CD4-positive, alpha-beta T cell treated with Interleukin-17A for 1 hour (primary cell): ENCODE results near the gene TMEM121.

Experiments used
- DNase-seq: peaks from one replicate; pipeline ENCODE4 v3.0.0-alpha.2; 2020

TMEM121 gene

GRCh38 chr14:105487449-105487985, 38.9 kb upstream of the TMEM121 start:
- DNase-seq, result peak; percentile 82

- DNase-seq, result peak; percentile 59
These were observed 38.2 kb upstream of the TMEM121 start for GRCh38 chr14:105487986-105488777.

- DNase-seq, result no peak
These were observed 37.4 kb upstream of the TMEM121 start for GRCh38 chr14:105488781-105489541.

- peak; percentile 92 for DNase-seq
These were observed 36.7 kb upstream of the TMEM121 start for GRCh38 chr14:105489542-105490266.

GRCh38 chr14:105490267-105490571, 36.2 kb upstream of the TMEM121 start:
- DNase-seq, result no peak

- peak; percentile 100 for DNase-seq
These were observed 35.6 kb upstream of the TMEM121 start, which contains the start of gene TEDC1 for GRCh38 chr14:105490572-105491365. TSS of gene TEDC1 (plus strand) at chr14:105491246. CDS start at chr14:105491376, 130 bp downstream.

- DNase-seq, result peak; percentile 92
These were observed 34.9 kb upstream of the TMEM121 start for GRCh38 chr14:105491366-105491973.

- peak; percentile 42 for DNase-seq
These were observed 34.1 kb upstream of the TMEM121 start for GRCh38 chr14:105492031-105492970.

GRCh38 chr14:105492971-105493871, 33.2 kb upstream of the TMEM121 start:
- peak; percentile 33 for DNase-seq

GRCh38 chr14:105493921-105494605, 32.3 kb upstream of the TMEM121 start:
- peak; percentile 35 for DNase-seq

GRCh38 chr14:105494606-105494929, 31.8 kb upstream of the TMEM121 start:
- peak; percentile 29 for DNase-seq

GRCh38 chr14:105495101-105495989, 31.0 kb upstream of the TMEM121 start:
- DNase-seq, result peak; percentile 28

GRCh38 chr14:105495990-105496830, 30.2 kb upstream of the TMEM121 start:
- DNase-seq, result peak; percentile 27

- peak; percentile 25 for DNase-seq
These were observed 29.4 kb upstream of the TMEM121 start for GRCh38 chr14:105496831-105497591.

GRCh38 chr14:105497671-105498429, 28.5 kb upstream of the TMEM121 start:
- peak; percentile 31 for DNase-seq
